HL-60 (cell line): ENCODE data around the gene SUPT3H.

ENCODE experiments used
- DNase-seq, 2 experiments: peaks; one replicate each; pipeline ENCODE4 v3.0.0-alpha.2; 2010 to 2020; ENCODE audit warnings: low read depth in 1 of 2, low spot score in 1 of 2
- H3K27ac ChIP-seq: fragments of 250-450 bp; sonication (Bioruptor Pico); replicated peaks from 2 replicates; pipeline ENCODE4 v1.5.1; 2020; ENCODE audit warnings: mild to moderate bottlenecking, moderate library complexity
- H3K27me3 ChIP-seq: fragments of 250-450 bp; sonication (Bioruptor Pico); 2 replicates; pipeline ENCODE4 v1.5.1; 2021; ENCODE audit warnings: mild to moderate bottlenecking, moderate library complexity; ENCODE audit not compliant: insufficient read depth, poor library complexity, severe bottlenecking
- H3K4me3 ChIP-seq: replicated peaks from 2 replicates; pipeline ENCODE4 v1.5.1; 2011; ENCODE audit warnings: mild to moderate bottlenecking, control low read depth, low read length; ENCODE audit not compliant: insufficient read depth
- GABPA ChIP-seq: IDR thresholded peaks from 2 replicates; pipeline ENCODE4 v1.6.1; 2012; ENCODE audit warnings: low read depth
- POLR2AphosphoS5 ChIP-seq: IDR thresholded peaks from 2 replicates; pipeline ENCODE4 v1.6.1; 2012; ENCODE audit warnings: low read depth
- SPI1 ChIP-seq: IDR thresholded peaks from 2 replicates; pipeline ENCODE4 v1.6.1; 2012; ENCODE audit warnings: low read depth, mild to moderate bottlenecking, borderline replicate concordance
- TF ChIP-seq, protein P1 (sequence below): IDR thresholded peaks from one replicate; pipeline ENCODE4 v1.5.1; 2011; ENCODE audit warnings: low read length, control low read depth, inconsistent platforms; ENCODE audit not compliant: insufficient read depth
- TF ChIP-seq, protein P2 (sequence below): IDR thresholded peaks from 2 replicates; pipeline ENCODE4 v1.6.1; 2012; ENCODE audit warnings: low read depth; ENCODE audit not compliant: insufficient replicate concordance

Gene SUPT3H

DNA sequence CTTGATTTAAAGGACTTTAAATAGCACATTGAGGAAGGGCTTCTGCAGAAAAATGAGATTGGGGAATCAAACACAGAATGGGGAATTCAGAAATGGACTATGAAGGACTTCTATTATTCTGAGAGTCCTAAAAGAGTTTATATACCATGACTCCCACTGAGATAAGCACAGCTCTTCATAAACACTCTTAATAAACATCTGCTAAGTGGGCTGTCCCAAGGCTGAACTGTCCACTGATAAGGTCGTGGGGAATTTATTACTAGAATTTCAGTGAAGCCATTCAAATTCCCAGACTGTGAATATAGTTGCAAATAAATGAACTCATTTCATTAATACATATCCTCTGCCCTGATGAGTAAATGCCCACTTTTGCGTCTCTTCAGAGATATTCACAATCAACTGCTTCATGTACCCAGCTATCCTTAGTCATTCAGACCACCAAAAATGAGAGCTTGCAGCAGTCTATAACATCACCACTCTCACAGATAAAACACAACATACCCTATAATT lies 517.8 kb downstream of the SUPT3H start:
- TF ChIP-seq, protein P1, sequence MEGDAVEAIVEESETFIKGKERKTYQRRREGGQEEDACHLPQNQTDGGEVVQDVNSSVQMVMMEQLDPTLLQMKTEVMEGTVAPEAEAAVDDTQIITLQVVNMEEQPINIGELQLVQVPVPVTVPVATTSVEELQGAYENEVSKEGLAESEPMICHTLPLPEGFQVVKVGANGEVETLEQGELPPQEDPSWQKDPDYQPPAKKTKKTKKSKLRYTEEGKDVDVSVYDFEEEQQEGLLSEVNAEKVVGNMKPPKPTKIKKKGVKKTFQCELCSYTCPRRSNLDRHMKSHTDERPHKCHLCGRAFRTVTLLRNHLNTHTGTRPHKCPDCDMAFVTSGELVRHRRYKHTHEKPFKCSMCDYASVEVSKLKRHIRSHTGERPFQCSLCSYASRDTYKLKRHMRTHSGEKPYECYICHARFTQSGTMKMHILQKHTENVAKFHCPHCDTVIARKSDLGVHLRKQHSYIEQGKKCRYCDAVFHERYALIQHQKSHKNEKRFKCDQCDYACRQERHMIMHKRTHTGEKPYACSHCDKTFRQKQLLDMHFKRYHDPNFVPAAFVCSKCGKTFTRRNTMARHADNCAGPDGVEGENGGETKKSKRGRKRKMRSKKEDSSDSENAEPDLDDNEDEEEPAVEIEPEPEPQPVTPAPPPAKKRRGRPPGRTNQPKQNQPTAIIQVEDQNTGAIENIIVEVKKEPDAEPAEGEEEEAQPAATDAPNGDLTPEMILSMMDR, result no peak
- TF ChIP-seq SPI1, result no peak
- no peak for TF ChIP-seq GABPA
- no peak for TF ChIP-seq POLR2AphosphoS5
- TF ChIP-seq, protein P2, sequence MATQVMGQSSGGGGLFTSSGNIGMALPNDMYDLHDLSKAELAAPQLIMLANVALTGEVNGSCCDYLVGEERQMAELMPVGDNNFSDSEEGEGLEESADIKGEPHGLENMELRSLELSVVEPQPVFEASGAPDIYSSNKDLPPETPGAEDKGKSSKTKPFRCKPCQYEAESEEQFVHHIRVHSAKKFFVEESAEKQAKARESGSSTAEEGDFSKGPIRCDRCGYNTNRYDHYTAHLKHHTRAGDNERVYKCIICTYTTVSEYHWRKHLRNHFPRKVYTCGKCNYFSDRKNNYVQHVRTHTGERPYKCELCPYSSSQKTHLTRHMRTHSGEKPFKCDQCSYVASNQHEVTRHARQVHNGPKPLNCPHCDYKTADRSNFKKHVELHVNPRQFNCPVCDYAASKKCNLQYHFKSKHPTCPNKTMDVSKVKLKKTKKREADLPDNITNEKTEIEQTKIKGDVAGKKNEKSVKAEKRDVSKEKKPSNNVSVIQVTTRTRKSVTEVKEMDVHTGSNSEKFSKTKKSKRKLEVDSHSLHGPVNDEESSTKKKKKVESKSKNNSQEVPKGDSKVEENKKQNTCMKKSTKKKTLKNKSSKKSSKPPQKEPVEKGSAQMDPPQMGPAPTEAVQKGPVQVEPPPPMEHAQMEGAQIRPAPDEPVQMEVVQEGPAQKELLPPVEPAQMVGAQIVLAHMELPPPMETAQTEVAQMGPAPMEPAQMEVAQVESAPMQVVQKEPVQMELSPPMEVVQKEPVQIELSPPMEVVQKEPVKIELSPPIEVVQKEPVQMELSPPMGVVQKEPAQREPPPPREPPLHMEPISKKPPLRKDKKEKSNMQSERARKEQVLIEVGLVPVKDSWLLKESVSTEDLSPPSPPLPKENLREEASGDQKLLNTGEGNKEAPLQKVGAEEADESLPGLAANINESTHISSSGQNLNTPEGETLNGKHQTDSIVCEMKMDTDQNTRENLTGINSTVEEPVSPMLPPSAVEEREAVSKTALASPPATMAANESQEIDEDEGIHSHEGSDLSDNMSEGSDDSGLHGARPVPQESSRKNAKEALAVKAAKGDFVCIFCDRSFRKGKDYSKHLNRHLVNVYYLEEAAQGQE, result no peak
- no peak overlapping the region for H3K4me3 ChIP-seq
- DNase-seq, result no peak
- H3K27me3 ChIP-seq, result no peaks in the 10 kb centered on the region
- no peak overlapping the region for H3K27ac ChIP-seq

DNA sequence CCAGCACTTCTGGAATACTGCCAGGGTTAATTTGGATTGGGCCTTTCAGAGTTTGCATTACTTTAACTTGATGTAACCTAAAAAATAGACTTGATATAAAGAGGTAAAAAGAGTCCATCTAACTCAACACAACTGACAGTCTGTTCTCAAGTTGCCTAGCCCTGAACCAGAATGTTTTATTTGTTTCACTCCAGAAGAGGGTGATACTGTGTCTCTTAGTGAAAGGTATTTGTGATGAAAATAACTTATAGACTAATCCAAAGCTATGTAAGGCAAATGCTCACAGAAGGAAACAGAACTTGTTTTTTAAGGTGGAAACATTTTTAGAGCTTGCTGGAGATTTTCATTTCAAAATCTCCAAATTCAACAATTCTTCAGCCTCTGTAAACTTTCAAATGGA lies 518.7 kb downstream of the SUPT3H start:
- Histone ChIP-seq H3K27ac (no peak overlapping the region), H3K27me3 (no peaks in the 10 kb centered on the region), H3K4me3 (no peak overlapping the region)
- no peak for DNase-seq
- TF ChIP-seq SPI1 (no peak), GABPA (no peak), POLR2AphosphoS5 (no peak)
- TF ChIP-seq, protein P2, result no peak
- TF ChIP-seq, protein P1, result no peak

DNA sequence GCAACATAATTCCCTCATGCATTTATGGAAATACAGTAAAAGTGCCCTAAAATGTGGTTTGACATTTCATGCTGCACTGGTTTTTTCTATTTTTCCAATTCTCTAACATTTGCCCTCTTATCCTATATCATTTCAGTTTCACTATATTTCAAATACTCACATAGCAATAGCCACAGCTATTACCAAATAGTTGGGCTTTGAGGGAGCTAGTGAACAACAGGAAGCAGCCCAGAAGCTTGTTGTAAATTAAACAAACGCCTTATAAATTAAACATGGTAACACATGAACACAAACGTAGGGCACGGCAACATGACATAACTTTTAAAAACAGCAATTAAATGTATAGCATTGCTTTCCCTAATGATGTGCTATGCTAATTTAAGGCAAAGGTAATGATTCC lies 521.3 kb downstream of the SUPT3H start:
- Histone ChIP-seq H3K4me3 (no peak overlapping the region), H3K27ac (no peak overlapping the region)

More for the DNA sequence above, 521.3 kb downstream of the SUPT3H start:
- TF ChIP-seq, protein P2, result no peak
- TF ChIP-seq GABPA (no peak), SPI1 (no peak), POLR2AphosphoS5 (no peak)
- TF ChIP-seq, protein P1, result no peak
- no peaks in the 10 kb centered on the region for H3K27me3 ChIP-seq
- DNase-seq, result no peak
